GM06990 (cell line): Measurements from ENCODE around the gene PPP1R8.
"Not testable (repeated sequence)": the region's sequence is repeated elsewhere in the genome, so short reads cannot be mapped to it uniquely, and the experiment has no call there.

Experiments
- DNase-seq: peaks from one replicate; pipeline ENCODE4 v3.0.0-alpha.2; 2011; ENCODE audit not compliant: insufficient read length; ENCODE audit errors: extremely low read depth
- H3K27me3 ChIP-seq: replicated peaks from 2 replicates; pipeline ENCODE4 v1.6.0; 2011; ENCODE audit warnings: low read length; ENCODE audit not compliant: control insufficient read depth, insufficient read depth
- H3K36me3 ChIP-seq: 2 replicates; pipeline ENCODE4 v1.5.1; 2011; ENCODE audit warnings: low read length; ENCODE audit not compliant: control insufficient read depth, insufficient read depth
- H3K4me3 ChIP-seq: replicated peaks from 2 replicates; pipeline ENCODE4 v1.5.1; 2011; ENCODE audit warnings: low read depth, mild to moderate bottlenecking, control low read depth, low read length
- CTCF ChIP-seq: IDR thresholded peaks from 2 replicates; pipeline ENCODE4 v1.5.1; 2011; ENCODE audit warnings: low read length, control low read depth, mild to moderate bottlenecking, inconsistent platforms; ENCODE audit not compliant: insufficient read depth, poor library complexity, severe bottlenecking

The PPP1R8 gene

GRCh38 chr1:27835501-27835900 lies 4.9 kb downstream of the PPP1R8 start:
- no peak overlapping the region for H3K4me3 ChIP-seq
- DNase-seq: no peak
- no peak for TF ChIP-seq CTCF
- H3K36me3 ChIP-seq: peaks cover 5% of the 10 kb centered on the region
- no peaks in the 10 kb centered on the region for H3K27me3 ChIP-seq

- TF ChIP-seq CTCF: no peak
- no peak for DNase-seq
- Histone ChIP-seq H3K4me3 (no peak overlapping the region), H3K27me3 (no peaks in the 10 kb centered on the region), H3K36me3 (peaks cover 20% of the 10 kb centered on the region)
Measured at GRCh38 chr1:27849951-27850350, 19.4 kb downstream of the PPP1R8 start.

- no peak for TF ChIP-seq CTCF
- no peaks in the 10 kb centered on the region for H3K27me3 ChIP-seq
Measured at GRCh38 chr1:27855085-27855484, 24.5 kb downstream of the PPP1R8 start.

GRCh38 chr1:27856561-27857343 lies 26.2 kb downstream of the PPP1R8 start:
- Histone ChIP-seq H3K36me3 (peaks cover 1% of the 10 kb centered on the region; the same call in 1 of the 2 replicates), H3K27me3 (no peaks in the 10 kb centered on the region), H3K4me3 (no peak overlapping the region)
- no peak for TF ChIP-seq CTCF
- DNase-seq: no peak

More at GRCh38 chr1:27855085-27855484, 24.5 kb downstream of the PPP1R8 start:
- Histone ChIP-seq H3K36me3 (peaks cover 7% of the 10 kb centered on the region), H3K4me3 (no peak overlapping the region)
- DNase-seq: no peak

GRCh38 chr1:27857552-27857951 lies 27.0 kb downstream of the PPP1R8 start:
- not testable (repeated sequence) for H3K4me3 ChIP-seq, H3K36me3 ChIP-seq, DNase-seq, H3K27me3 ChIP-seq

GRCh38 chr1:27858072-27858948 lies 27.7 kb downstream of the PPP1R8 start:
- H3K36me3 ChIP-seq: no peaks in the 10 kb centered on the region
- TF ChIP-seq CTCF: peak; percentile 99
- DNase-seq: peak; percentile 64
- no peaks in the 10 kb centered on the region for H3K27me3 ChIP-seq
- no peak overlapping the region for H3K4me3 ChIP-seq
